ENCODE measurements around the gene UTP4. TPM values are rescaled to one million over a fixed set of nuclear protein-coding genes. Genes with fewer than 3 reads are reported as not detected.

The UTP4 gene
- 80.1 TPM for polyA plus RNA-seq (2013, experiment 1 of 2)
- polyA plus RNA-seq (2013, experiment 2 of 2), result 82.8 TPM

GRCh38 chr16:69132424-69133252 is at the start of gene UTP4, which contains the start of gene CHTF8:
UTP4 (plus strand) TSS chr16:69132649; CDS start chr16:69133460, 811 bp downstream.
CHTF8 (minus strand) TSS chr16:69132588; CDS start chr16:69121458, 11,130 bp downstream.
- H3K56ac ChIP-seq (ENCODE audit: low read length), result peak within 1 kb of the TSS; percentile 98
- no CpG with 5 or more reads among the region's 78 CpGs for WGBS (ENCODE audit: extremely low coverage, insufficient coverage, low lambda C conversion rate)
- peak within 1 kb of the TSS; percentile 92 for H3K4me3 ChIP-seq (ENCODE audit: low read length)
- peak within 1 kb of the TSS; percentile 93 for H3K9ac ChIP-seq (ENCODE audit: low read length)
- peak within 1 kb of the TSS; percentile 68 for H2BK5ac ChIP-seq (ENCODE audit: low read length)
- peaks cover 10% of the 10 kb centered on the region for H3K4me1 ChIP-seq (ENCODE audit: control insufficient read depth, low read depth, low read length)
- H3K79me1 ChIP-seq (ENCODE audit: low read length), result peaks cover 18% of the 10 kb centered on the region
- peak within 1 kb of the TSS; percentile 88 for H4K8ac ChIP-seq (ENCODE audit: low read depth, low read length)
- peak within 1 kb of the TSS; percentile 95 for H2AK5ac ChIP-seq (ENCODE audit: low read length)
- peak; percentile 89 for DNase-seq
- H3K4me2 ChIP-seq (ENCODE audit: low read length), result peak within 1 kb of the TSS; percentile 83
- peak within 1 kb of the TSS; percentile 95 for H4K5ac ChIP-seq (ENCODE audit: low read length)
- H3K27me3 ChIP-seq (ENCODE audit: insufficient read depth, low read length, poor library complexity), result no peaks in the 10 kb centered on the region
- H2BK15ac ChIP-seq (replicated peaks; ENCODE audit: low read depth), result no peak within 1 kb of the TSS
- H2BK120ac ChIP-seq (ENCODE audit: low read depth, low read length), result peak within 1 kb of the TSS; percentile 66
- H3K79me2 ChIP-seq (ENCODE audit: control insufficient read depth, insufficient read depth, low read length), result peaks cover 68% of the 10 kb centered on the region
- peak within 1 kb of the TSS; percentile 59 for H3K23ac ChIP-seq (ENCODE audit: low read length)
- H3K36me3 ChIP-seq (ENCODE audit: control insufficient read depth, insufficient read depth, low read length), result peaks cover 4% of the 10 kb centered on the region
- H3K27ac ChIP-seq (ENCODE audit: low read depth, low read length), result peak within 1 kb of the TSS; percentile 99
- H3K4ac ChIP-seq (ENCODE audit: low read depth, low read length), result peak within 1 kb of the TSS; percentile 99
- H3K18ac ChIP-seq (ENCODE audit: low read length), result peak within 1 kb of the TSS; percentile 95

DNA sequence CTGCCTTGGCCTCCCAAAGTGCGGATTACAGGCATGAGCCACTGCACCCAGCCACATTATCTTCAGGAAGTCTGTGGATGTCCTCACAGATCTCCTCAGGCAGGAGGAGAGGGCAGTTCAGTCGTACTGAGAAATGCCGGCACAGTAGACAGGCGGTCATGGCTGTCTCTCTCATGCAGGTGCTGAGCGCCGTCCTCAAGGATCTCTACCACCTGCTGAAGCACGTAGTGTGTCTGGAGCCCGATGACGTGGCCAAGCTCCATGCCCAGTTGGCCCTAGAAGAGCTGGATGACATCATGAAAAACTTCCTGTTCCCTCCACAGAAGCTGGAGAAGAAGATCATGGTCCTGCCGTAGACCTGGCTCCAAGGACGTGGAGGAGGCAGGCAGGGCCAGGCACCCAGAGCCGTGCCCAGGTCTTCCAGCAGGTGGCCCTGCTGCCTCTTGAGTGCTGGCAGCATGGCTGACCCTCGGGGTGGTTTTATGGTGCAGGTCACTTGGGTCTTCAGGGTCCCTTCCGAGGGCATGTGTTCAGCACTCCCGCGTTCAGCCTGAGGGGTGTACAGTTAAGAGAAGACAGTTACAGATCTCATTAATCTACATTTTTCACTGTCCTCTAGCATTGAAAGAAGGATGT is 49.0 kb upstream of the UTP4 start:
- Histone ChIP-seq H3K79me2 (ENCODE audit: control insufficient read depth, insufficient read depth, low read length) (no peaks in the 10 kb centered on the region), H3K36me3 (ENCODE audit: control insufficient read depth, insufficient read depth, low read length) (no peaks in the 10 kb centered on the region)

GRCh38 chr16:69084289-69084688 is 48.2 kb upstream of the UTP4 start:
- Histone ChIP-seq H3K79me1 (ENCODE audit: low read length) (no peaks in the 10 kb centered on the region), H3K4me3 (ENCODE audit: low read length) (no peak overlapping the region), H3K23ac (ENCODE audit: low read length) (no peak overlapping the region), H2AK5ac (ENCODE audit: low read length) (no peak overlapping the region), H3K27ac (ENCODE audit: low read depth, low read length) (no peak overlapping the region), H3K4ac (ENCODE audit: low read depth, low read length) (no peak overlapping the region), H4K5ac (ENCODE audit: low read length) (no peak overlapping the region), H2BK15ac (replicated peaks; ENCODE audit: low read depth) (no peak overlapping the region), H4K8ac (ENCODE audit: low read depth, low read length) (no peak overlapping the region), H3K4me2 (ENCODE audit: low read length) (no peak overlapping the region), H3K79me2 (ENCODE audit: control insufficient read depth, insufficient read depth, low read length) (no peaks in the 10 kb centered on the region), H3K9ac (ENCODE audit: low read length) (no peak overlapping the region), H3K18ac (ENCODE audit: low read length) (no peak overlapping the region), H3K27me3 (ENCODE audit: insufficient read depth, low read length, poor library complexity) (no peaks in the 10 kb centered on the region), H3K4me1 (ENCODE audit: control insufficient read depth, low read depth, low read length) (peaks cover 1% of the 10 kb centered on the region), H3K56ac (ENCODE audit: low read length) (no peak overlapping the region), H2BK5ac (ENCODE audit: low read length) (no peak overlapping the region), H3K36me3 (ENCODE audit: control insufficient read depth, insufficient read depth, low read length) (no peaks in the 10 kb centered on the region), H2BK120ac (ENCODE audit: low read depth, low read length) (no peak overlapping the region)
- no peak for DNase-seq
- no CpG with 5 or more reads among the region's 2 CpGs for WGBS (ENCODE audit: extremely low coverage, insufficient coverage, low lambda C conversion rate)

More for the DNA sequence above, 49.0 kb upstream of the UTP4 start:
- DNase-seq, result peak; percentile 49
- Histone ChIP-seq H3K4me1 (ENCODE audit: control insufficient read depth, low read depth, low read length) (no peaks in the 10 kb centered on the region), H4K8ac (ENCODE audit: low read depth, low read length) (no peak overlapping the region), H4K5ac (ENCODE audit: low read length) (no peak overlapping the region), H3K56ac (ENCODE audit: low read length) (no peak overlapping the region), H2BK5ac (ENCODE audit: low read length) (no peak overlapping the region), H3K27ac (ENCODE audit: low read depth, low read length) (no peak overlapping the region), H3K9ac (ENCODE audit: low read length) (no peak overlapping the region), H2BK15ac (replicated peaks; ENCODE audit: low read depth) (no peak overlapping the region), H2BK120ac (ENCODE audit: low read depth, low read length) (no peak overlapping the region), H3K18ac (ENCODE audit: low read length) (no peak overlapping the region), H3K23ac (ENCODE audit: low read length) (no peak overlapping the region), H3K79me1 (ENCODE audit: low read length) (no peaks in the 10 kb centered on the region), H3K27me3 (ENCODE audit: insufficient read depth, low read length, poor library complexity) (no peaks in the 10 kb centered on the region), H3K4ac (ENCODE audit: low read depth, low read length) (no peak overlapping the region), H3K4me2 (ENCODE audit: low read length) (no peak overlapping the region), H3K4me3 (ENCODE audit: low read length) (no peak overlapping the region), H2AK5ac (ENCODE audit: low read length) (no peak overlapping the region)
- no CpG with 5 or more reads among the region's 16 CpGs for WGBS (ENCODE audit: extremely low coverage, insufficient coverage, low lambda C conversion rate)

DNA sequence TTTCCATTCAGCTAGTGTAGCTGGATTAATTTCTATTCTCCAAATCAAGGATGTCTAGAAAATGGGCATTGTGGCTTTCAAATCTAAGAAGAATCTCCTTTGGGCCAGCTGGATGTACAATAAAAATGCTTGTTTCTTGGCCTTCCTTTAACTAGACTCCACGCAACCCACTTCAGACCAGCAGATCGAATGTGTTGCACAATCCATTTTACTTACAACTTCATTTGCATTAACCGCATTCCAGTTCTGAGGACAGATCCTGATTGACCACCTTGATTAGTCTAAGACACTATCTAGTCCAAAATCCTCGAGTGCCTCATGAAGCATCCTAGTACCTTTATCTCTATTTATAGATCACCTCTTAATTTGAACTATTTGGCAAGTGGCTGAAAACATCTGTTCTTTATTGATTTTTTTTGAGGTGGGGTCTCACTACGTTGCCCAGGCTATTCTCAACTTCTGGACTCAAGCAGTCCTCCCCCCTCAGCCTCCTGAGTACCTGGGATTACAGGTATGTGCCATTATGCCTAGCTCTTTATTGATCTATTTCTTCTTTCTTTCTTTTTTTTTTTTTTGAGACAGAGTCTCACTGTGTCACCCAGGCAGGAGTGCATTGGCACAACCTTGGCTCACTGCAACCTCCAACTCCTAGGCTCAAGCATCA is 47.3 kb upstream of the UTP4 start:
- no CpG with 5 or more reads among the region's 5 CpGs for WGBS (ENCODE audit: extremely low coverage, insufficient coverage, low lambda C conversion rate)
- H4K5ac ChIP-seq (ENCODE audit: low read length), result no peak overlapping the region
- no peak overlapping the region for H3K18ac ChIP-seq (ENCODE audit: low read length)
- no peak for DNase-seq
- H2AK5ac ChIP-seq (ENCODE audit: low read length), result no peak overlapping the region
- H3K4me3 ChIP-seq (ENCODE audit: low read length), result no peak overlapping the region
- no peaks in the 10 kb centered on the region for H3K36me3 ChIP-seq (ENCODE audit: control insufficient read depth, insufficient read depth, low read length)
- H2BK120ac ChIP-seq (ENCODE audit: low read depth, low read length), result no peak overlapping the region
- no peaks in the 10 kb centered on the region for H3K27me3 ChIP-seq (ENCODE audit: insufficient read depth, low read length, poor library complexity)
- no peaks in the 10 kb centered on the region for H3K79me2 ChIP-seq (ENCODE audit: control insufficient read depth, insufficient read depth, low read length)
- H3K9ac ChIP-seq (ENCODE audit: low read length), result no peak overlapping the region
- no peak overlapping the region for H3K56ac ChIP-seq (ENCODE audit: low read length)
- no peak overlapping the region for H4K8ac ChIP-seq (ENCODE audit: low read depth, low read length)
- H3K4me2 ChIP-seq (ENCODE audit: low read length), result no peak overlapping the region
- peaks cover 6% of the 10 kb centered on the region for H3K4me1 ChIP-seq (ENCODE audit: control insufficient read depth, low read depth, low read length)
- H3K79me1 ChIP-seq (ENCODE audit: low read length), result no peaks in the 10 kb centered on the region
- H3K23ac ChIP-seq (ENCODE audit: low read length), result no peak overlapping the region
- H2BK15ac ChIP-seq (replicated peaks; ENCODE audit: low read depth), result no peak overlapping the region
- no peak overlapping the region for H3K4ac ChIP-seq (ENCODE audit: low read depth, low read length)
- no peak overlapping the region for H3K27ac ChIP-seq (ENCODE audit: low read depth, low read length)
- no peak overlapping the region for H2BK5ac ChIP-seq (ENCODE audit: low read length)

DNA sequence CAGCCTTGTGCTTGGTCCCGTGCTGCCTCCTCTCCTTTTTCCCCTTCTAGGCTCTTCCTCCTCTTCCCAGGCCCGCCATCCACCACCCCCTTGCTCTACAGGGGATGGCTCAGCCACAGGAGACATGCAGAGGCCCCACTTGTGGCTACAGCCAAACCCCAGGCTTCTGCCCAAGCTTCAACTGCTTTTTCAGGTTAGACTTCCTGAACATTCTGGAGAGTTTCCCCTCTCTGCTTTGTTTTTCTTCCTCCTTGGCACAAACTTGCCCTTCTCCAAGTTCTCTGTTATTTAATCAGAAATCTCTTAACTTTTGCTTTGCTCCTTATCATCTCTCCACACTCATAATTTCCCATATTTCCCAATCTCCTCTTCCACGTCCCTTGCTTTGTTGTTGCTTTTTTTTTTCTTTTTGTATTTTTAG is 45.3 kb upstream of the UTP4 start:
- H3K56ac ChIP-seq (ENCODE audit: low read length), result no peak overlapping the region
- no peaks in the 10 kb centered on the region for H3K79me2 ChIP-seq (ENCODE audit: control insufficient read depth, insufficient read depth, low read length)
- H3K4ac ChIP-seq (ENCODE audit: low read depth, low read length), result no peak overlapping the region
- no peak overlapping the region for H2AK5ac ChIP-seq (ENCODE audit: low read length)
- H3K18ac ChIP-seq (ENCODE audit: low read length), result no peak overlapping the region
- no peaks in the 10 kb centered on the region for H3K36me3 ChIP-seq (ENCODE audit: control insufficient read depth, insufficient read depth, low read length)
- H2BK120ac ChIP-seq (ENCODE audit: low read depth, low read length), result no peak overlapping the region
- H4K5ac ChIP-seq (ENCODE audit: low read length), result no peak overlapping the region
- no peak overlapping the region for H3K27ac ChIP-seq (ENCODE audit: low read depth, low read length)
- 100% methylated on average over 1 of the region's 3 CpGs for WGBS (ENCODE audit: extremely low coverage, insufficient coverage, low lambda C conversion rate)
- no peak overlapping the region for H3K4me3 ChIP-seq (ENCODE audit: low read length)
- H4K8ac ChIP-seq (ENCODE audit: low read depth, low read length), result no peak overlapping the region
- no peak overlapping the region for H2BK5ac ChIP-seq (ENCODE audit: low read length)
- no peak overlapping the region for H3K23ac ChIP-seq (ENCODE audit: low read length)
- H2BK15ac ChIP-seq (replicated peaks; ENCODE audit: low read depth), result no peak overlapping the region
- no peak overlapping the region for H3K4me2 ChIP-seq (ENCODE audit: low read length)
- no peaks in the 10 kb centered on the region for H3K79me1 ChIP-seq (ENCODE audit: low read length)
- no peaks in the 10 kb centered on the region for H3K27me3 ChIP-seq (ENCODE audit: insufficient read depth, low read length, poor library complexity)
- peaks cover 6% of the 10 kb centered on the region for H3K4me1 ChIP-seq (ENCODE audit: control insufficient read depth, low read depth, low read length)
- H3K9ac ChIP-seq (ENCODE audit: low read length), result no peak overlapping the region
- DNase-seq, result no peak
